ENCODE data around the gene SLC17A3.

SLC17A3 gene

GRCh38 chr6:25862199-25862598, 11.8 kb downstream of the SLC17A3 start:
- Histone ChIP-seq H3K27ac (ENCODE audit: low read length) (no peak overlapping the region), H3K4me2 (ENCODE audit: insufficient read depth, low read length) (no peak overlapping the region), H3K4me1 (ENCODE audit: insufficient read depth, low read length) (peaks cover 7% of the 10 kb centered on the region; the same call in 1 of the 2 replicates), H3K79me2 (ENCODE audit: insufficient read depth, low read length) (no peaks in the 10 kb centered on the region), H3K9ac (ENCODE audit: low read depth, low read length) (no peak overlapping the region), H4K20me1 (ENCODE audit: insufficient read depth, low read length) (no peaks in the 10 kb centered on the region), H2AFZ (ENCODE audit: low read depth, low read length) (no peak overlapping the region), H3K36me3 (ENCODE audit: insufficient read depth, low read length) (no peaks in the 10 kb centered on the region), H3K9me3 (ENCODE audit: insufficient read depth, low read length, severe bottlenecking) (no peaks in the 10 kb centered on the region), H3K27me3 (ENCODE audit: insufficient read depth, low read length, poor library complexity) (peaks cover 7% of the 10 kb centered on the region), H3K4me3 (ENCODE audit: low read depth in 1 of 2, low read length in 2 of 2) (no peak overlapping the region)
- DNase-seq (no peak), ATAC-seq (ENCODE audit: insufficient read depth, low read depth) (no peak)
- TF ChIP-seq CTCF (IDR thresholded peaks at IDR 0.05; ENCODE audit: borderline replicate concordance, extremely low read depth, low read length, poor library complexity, severe bottlenecking) (no peak), EZH2 (IDR thresholded peaks at IDR 0.05; ENCODE audit: borderline replicate concordance, low read depth, low read length, severe bottlenecking) (no peak)

- H3K4me2 ChIP-seq (ENCODE audit: insufficient read depth, low read length), result no peak overlapping the region
Measured at GRCh38 chr6:25852756-25853155, 21.3 kb downstream of the SLC17A3 start.

GRCh38 chr6:25851961-25852360, 22.1 kb downstream of the SLC17A3 start:
- H3K9ac ChIP-seq (ENCODE audit: low read depth, low read length), result no peak overlapping the region
- TF ChIP-seq EZH2 (IDR thresholded peaks at IDR 0.05; ENCODE audit: borderline replicate concordance, low read depth, low read length, severe bottlenecking) (no peak), CTCF (IDR thresholded peaks at IDR 0.05; ENCODE audit: borderline replicate concordance, extremely low read depth, low read length, poor library complexity, severe bottlenecking) (no peak)
- H4K20me1 ChIP-seq (ENCODE audit: insufficient read depth, low read length), result no peaks in the 10 kb centered on the region
- no peaks in the 10 kb centered on the region for H3K4me1 ChIP-seq (ENCODE audit: insufficient read depth, low read length)
- H3K27me3 ChIP-seq (ENCODE audit: insufficient read depth, low read length, poor library complexity), result no peaks in the 10 kb centered on the region
- DNase-seq (no peak), ATAC-seq (ENCODE audit: insufficient read depth, low read depth) (peak; percentile 42; the same call in 1 of the 3 replicates)
- H3K9me3 ChIP-seq (ENCODE audit: insufficient read depth, low read length, severe bottlenecking), result no peaks in the 10 kb centered on the region
- no peak overlapping the region for H3K4me2 ChIP-seq (ENCODE audit: insufficient read depth, low read length)
- H3K36me3 ChIP-seq (ENCODE audit: insufficient read depth, low read length), result no peaks in the 10 kb centered on the region
- H3K79me2 ChIP-seq (ENCODE audit: insufficient read depth, low read length), result no peaks in the 10 kb centered on the region
- no peak overlapping the region for H3K27ac ChIP-seq (ENCODE audit: low read length)
- H3K4me3 ChIP-seq (ENCODE audit: low read depth in 1 of 2, low read length in 2 of 2), result no peak overlapping the region
- H2AFZ ChIP-seq (ENCODE audit: low read depth, low read length), result no peak overlapping the region

More at GRCh38 chr6:25852756-25853155, 21.3 kb downstream of the SLC17A3 start:
- H4K20me1 ChIP-seq (ENCODE audit: insufficient read depth, low read length), result no peaks in the 10 kb centered on the region
- ATAC-seq (ENCODE audit: insufficient read depth, low read depth), result no peak
- H3K27me3 ChIP-seq (ENCODE audit: insufficient read depth, low read length, poor library complexity), result no peaks in the 10 kb centered on the region
- no peaks in the 10 kb centered on the region for H3K36me3 ChIP-seq (ENCODE audit: insufficient read depth, low read length)
- no peaks in the 10 kb centered on the region for H3K79me2 ChIP-seq (ENCODE audit: insufficient read depth, low read length)
- H3K9ac ChIP-seq (ENCODE audit: low read depth, low read length), result no peak overlapping the region
- H3K27ac ChIP-seq (ENCODE audit: low read length), result no peak overlapping the region
- no peak for DNase-seq
- TF ChIP-seq EZH2 (IDR thresholded peaks at IDR 0.05; ENCODE audit: borderline replicate concordance, low read depth, low read length, severe bottlenecking) (no peak), CTCF (IDR thresholded peaks at IDR 0.05; ENCODE audit: borderline replicate concordance, extremely low read depth, low read length, poor library complexity, severe bottlenecking) (no peak)
- H3K9me3 ChIP-seq (ENCODE audit: insufficient read depth, low read length, severe bottlenecking), result no peaks in the 10 kb centered on the region
- no peak overlapping the region for H2AFZ ChIP-seq (ENCODE audit: low read depth, low read length)
- no peak overlapping the region for H3K4me3 ChIP-seq (ENCODE audit: low read depth in 1 of 2, low read length in 2 of 2)
- H3K4me1 ChIP-seq (ENCODE audit: insufficient read depth, low read length), result no peaks in the 10 kb centered on the region

- H3K79me2 ChIP-seq (ENCODE audit: insufficient read depth, low read length), result no peaks in the 10 kb centered on the region
- no peak overlapping the region for H3K9ac ChIP-seq (ENCODE audit: low read depth, low read length)
- no peaks in the 10 kb centered on the region for H3K27me3 ChIP-seq (ENCODE audit: insufficient read depth, low read length, poor library complexity)
- H3K4me3 ChIP-seq (ENCODE audit: low read depth in 1 of 2, low read length in 2 of 2), result no peak overlapping the region
- no peak for ATAC-seq (ENCODE audit: insufficient read depth, low read depth)
- DNase-seq, result no peak
- no peak overlapping the region for H3K4me2 ChIP-seq (ENCODE audit: insufficient read depth, low read length)
- no peak overlapping the region for H2AFZ ChIP-seq (ENCODE audit: low read depth, low read length)
- no peak for TF ChIP-seq CTCF (IDR thresholded peaks at IDR 0.05; ENCODE audit: borderline replicate concordance, extremely low read depth, low read length, poor library complexity, severe bottlenecking)
- TF ChIP-seq EZH2 (IDR thresholded peaks at IDR 0.05; ENCODE audit: borderline replicate concordance, low read depth, low read length, severe bottlenecking), result no peak
- no peaks in the 10 kb centered on the region for H3K9me3 ChIP-seq (ENCODE audit: insufficient read depth, low read length, severe bottlenecking)
- H3K27ac ChIP-seq (ENCODE audit: low read length), result no peak overlapping the region
- no peaks in the 10 kb centered on the region for H3K36me3 ChIP-seq (ENCODE audit: insufficient read depth, low read length)
- no peaks in the 10 kb centered on the region for H3K4me1 ChIP-seq (ENCODE audit: insufficient read depth, low read length)
- no peaks in the 10 kb centered on the region for H4K20me1 ChIP-seq (ENCODE audit: insufficient read depth, low read length)
Measured at GRCh38 chr6:25844518-25844917, 29.5 kb downstream of the SLC17A3 start.
